Urinary bladder (tissue), 4 donors: ENCODE results near the gene HELLS. TPM values are rescaled to one million over a fixed set of nuclear protein-coding genes. Genes with fewer than 3 reads are reported as not detected.
"Not testable (repeated sequence)": the region's sequence is repeated elsewhere in the genome, so short reads cannot be mapped to it uniquely, and the experiment has no call there.

Experiments
- DNase-seq: peaks from one replicate; pipeline ENCODE4 v3.0.0-alpha.2; 2015; ENCODE audit errors: extremely low spot score
- H3K27ac ChIP-seq: one replicate; pipeline ENCODE4 v1.5.1; 2013; ENCODE audit warnings: low read depth, mild to moderate bottlenecking, moderate library complexity
- H3K36me3 ChIP-seq: one replicate; pipeline ENCODE4 v1.6.1; 2013; ENCODE audit warnings: mild to moderate bottlenecking, moderate library complexity; ENCODE audit not compliant: insufficient read depth
- H3K4me1 ChIP-seq: one replicate; pipeline ENCODE4 v1.6.1; 2013; ENCODE audit warnings: mild to moderate bottlenecking, moderate library complexity; ENCODE audit not compliant: insufficient read depth
- H3K4me3 ChIP-seq: one replicate; pipeline ENCODE4 v1.5.1; 2013; ENCODE audit warnings: low read depth, low read length
- WGBS: extraction: QIAGEN DNeasy Blood & Tissue Kit; methylation state at CpG from one replicate; pipeline ENCODE4 v1.1.7; 2013; 5-methylcytosine and 5-hydroxymethylcytosine counted together
- polyA plus RNA-seq: library from polyadenylated mRNA; stranded (reverse); fragments of 200-250 nt; gene quantifications from one replicate; pipeline ENCODE4 v1.2.3, GENCODE V29; 2013
- total RNA-seq: library from RNA; depleted of rRNA; stranded (reverse); fragments of >200 nt; gene quantifications from one replicate; pipeline ENCODE4 v1.2.3, GENCODE V29; 2014
- donor health status: healthy with polysubstance abuse.
- donor health status: healthy.

HELLS gene
- total and polyA plus RNA-seq, 2 donors = 1.7 to 99.1 TPM

DNA sequence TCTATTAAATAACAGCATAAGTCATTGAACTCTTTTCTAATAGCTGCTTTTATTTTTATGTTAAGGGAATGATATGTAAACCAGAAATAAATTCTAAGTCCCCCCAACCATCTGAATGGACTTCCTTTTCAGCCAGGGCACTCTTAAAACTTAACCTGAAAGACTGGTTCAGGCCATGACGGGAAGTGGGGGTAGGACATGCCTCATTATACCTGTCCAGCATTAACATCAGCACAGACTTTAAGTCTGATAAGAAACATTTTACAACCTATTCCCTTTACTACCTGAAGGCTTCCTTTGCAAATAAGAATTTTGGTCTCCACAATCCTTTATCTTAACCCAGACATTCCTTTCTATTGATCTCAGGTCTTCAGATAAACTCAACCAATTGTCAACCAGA, 81.9 kb downstream of the HELLS start:
- H3K36me3 ChIP-seq = no peaks in the 10 kb centered on the region
- 70% methylated on average over 1 of the region's 1 CpG for WGBS
- no peak for DNase-seq
- H3K27ac ChIP-seq = no peak overlapping the region
- H3K4me3 ChIP-seq = no peak overlapping the region
- no peaks in the 10 kb centered on the region for H3K4me1 ChIP-seq

- WGBS = 25% methylated on average over 4 of the region's 4 CpGs
- Histone ChIP-seq H3K36me3 (no peaks in the 10 kb centered on the region), H3K27ac (no peak overlapping the region), H3K4me1 (no peaks in the 10 kb centered on the region), H3K4me3 (no peak overlapping the region)
- DNase-seq = no peak
These were observed 84.6 kb downstream of the HELLS start for GRCh38 chr10:94630017-94630688.

- Histone ChIP-seq H3K27ac (no peak overlapping the region), H3K4me1 (no peaks in the 10 kb centered on the region), H3K4me3 (no peak overlapping the region), H3K36me3 (no peaks in the 10 kb centered on the region)
- no peak for DNase-seq
- 82% methylated on average over 3 of the region's 3 CpGs for WGBS
These were observed 85.7 kb downstream of the HELLS start for GRCh38 chr10:94631077-94631875.

DNA sequence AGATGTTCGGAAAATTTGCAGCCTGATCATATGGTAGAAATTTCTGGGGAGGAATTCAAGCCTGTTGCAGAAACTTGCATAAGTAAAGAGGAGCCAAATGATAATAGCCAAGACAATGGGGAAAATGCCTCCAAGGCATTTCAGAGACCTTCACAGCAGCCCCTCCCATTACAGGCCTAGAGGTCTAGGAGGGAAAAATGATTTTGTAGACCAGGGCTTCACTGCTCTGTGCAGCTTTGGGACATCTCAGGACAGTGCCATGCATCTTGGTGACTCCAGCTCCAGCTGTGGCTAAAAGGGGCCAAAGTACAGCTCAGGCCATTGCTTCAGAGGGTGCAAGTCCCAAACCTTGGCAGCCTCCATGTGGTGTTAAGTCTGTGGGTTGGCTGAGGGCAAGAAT, 87.4 kb downstream of the HELLS start:
- WGBS = 88% methylated on average over 1 of the region's 1 CpG
- no peak overlapping the region for H3K27ac ChIP-seq
- H3K36me3 ChIP-seq = no peaks in the 10 kb centered on the region
- no peak overlapping the region for H3K4me3 ChIP-seq
- DNase-seq = no peak
- no peaks in the 10 kb centered on the region for H3K4me1 ChIP-seq

- not testable (repeated sequence) for H3K4me3 ChIP-seq, H3K36me3 ChIP-seq, DNase-seq, H3K27ac ChIP-seq, H3K4me1 ChIP-seq
- 95% methylated on average over 4 of the region's 4 CpGs for WGBS
These were observed 92.5 kb downstream of the HELLS start for GRCh38 chr10:94638097-94638496.

DNA sequence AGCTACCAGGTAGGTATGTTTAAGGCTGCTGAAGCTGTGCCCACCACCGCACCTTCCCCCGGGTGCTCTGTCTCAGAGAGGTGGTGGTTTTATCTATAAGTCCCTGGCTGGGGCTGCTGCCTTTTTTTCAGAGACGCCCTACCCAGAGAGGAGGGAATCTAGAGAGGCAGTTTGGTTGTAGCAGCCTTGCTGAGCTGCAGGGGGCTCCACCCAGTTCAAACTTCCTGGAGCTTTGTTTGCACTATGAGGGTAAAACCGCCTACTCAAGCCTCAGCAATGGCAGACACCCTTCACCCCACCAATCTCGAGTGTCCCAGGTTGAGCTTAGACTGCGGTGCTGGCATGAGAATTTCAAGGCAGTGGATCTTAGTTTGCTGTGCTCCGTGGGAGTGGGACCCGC, 94.3 kb downstream of the HELLS start:
- H3K4me3 ChIP-seq = no peak overlapping the region
- whole genome bisulfite sequencing = 90% methylated on average over 8 of the region's 8 CpGs
- no peak overlapping the region for H3K27ac ChIP-seq
- DNase-seq = no peak
- H3K36me3 ChIP-seq = no peaks in the 10 kb centered on the region
- no peaks in the 10 kb centered on the region for H3K4me1 ChIP-seq

DNA sequence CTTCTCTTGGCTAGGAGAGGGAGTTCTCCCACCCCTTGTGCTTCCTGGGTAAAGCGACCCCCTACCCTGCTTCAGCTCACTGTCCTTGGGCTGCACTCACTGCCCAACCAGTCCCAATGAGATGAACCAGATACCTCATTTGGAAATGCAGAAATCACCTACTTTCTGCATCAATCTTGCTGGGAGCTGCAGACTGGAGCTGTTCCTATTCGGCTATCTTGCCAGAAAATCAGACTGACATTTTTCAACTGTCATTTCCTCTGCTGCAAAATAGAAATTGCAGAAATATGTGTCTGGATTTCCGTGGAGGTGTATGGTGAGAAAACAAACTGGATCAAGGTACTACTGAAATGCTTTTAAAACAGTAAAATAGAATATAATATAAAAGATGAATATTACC, 95.0 kb downstream of the HELLS start:
- H3K4me3 ChIP-seq = no peak overlapping the region
- WGBS = 60% methylated on average over 3 of the region's 3 CpGs
- no peak for DNase-seq
- no peaks in the 10 kb centered on the region for H3K4me1 ChIP-seq
- H3K27ac ChIP-seq = no peak overlapping the region
- no peaks in the 10 kb centered on the region for H3K36me3 ChIP-seq

DNA sequence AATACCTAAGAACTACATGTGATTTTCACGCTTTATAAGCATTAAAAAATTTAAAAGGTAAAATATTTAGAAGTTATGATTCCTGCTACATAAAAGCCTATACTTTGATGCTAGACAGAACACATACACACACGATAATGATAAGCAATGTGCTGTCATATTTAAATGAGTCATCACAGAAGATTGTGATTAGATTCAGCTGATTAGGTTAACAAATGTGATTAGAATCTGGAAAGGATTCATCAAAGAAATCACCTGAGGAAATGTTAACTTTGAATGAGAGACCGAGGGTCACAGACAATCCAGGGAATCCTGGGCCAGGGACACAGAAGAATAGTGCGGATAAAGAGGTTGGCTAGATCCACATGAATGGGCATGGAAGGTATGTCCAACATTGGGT, 95.9 kb downstream of the HELLS start:
- H3K4me1 ChIP-seq = no peaks in the 10 kb centered on the region
- no peaks in the 10 kb centered on the region for H3K36me3 ChIP-seq
- H3K27ac ChIP-seq = no peak overlapping the region
- no peak overlapping the region for H3K4me3 ChIP-seq
- DNase-seq = no peak
- 69% methylated on average over 4 of the region's 4 CpGs for WGBS

DNA sequence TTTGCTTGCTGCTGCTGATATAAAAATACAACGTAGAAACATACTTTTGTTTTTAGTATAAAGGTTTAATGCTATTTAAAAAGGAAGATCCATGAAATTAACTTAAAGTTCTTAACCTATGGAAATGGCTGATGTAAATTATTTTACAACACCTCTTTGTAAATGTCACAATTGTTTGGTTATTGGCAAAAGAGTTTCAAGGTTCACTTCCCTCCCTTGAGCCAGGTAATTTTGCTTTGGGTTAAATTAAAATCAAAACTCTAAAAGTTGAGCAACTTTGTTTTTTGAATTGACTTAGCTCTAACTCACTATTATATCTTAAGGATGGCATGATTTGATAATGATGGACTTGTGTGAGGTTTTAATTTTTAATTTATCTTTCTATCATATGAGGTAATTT, 98.8 kb downstream of the HELLS start:
- 79% methylated on average over 1 of the region's 1 CpG for WGBS
- no peak for DNase-seq

GRCh38 chr10:94645285-94645684, 99.7 kb downstream of the HELLS start:
- Histone ChIP-seq H3K27ac (no peak overlapping the region), H3K4me1 (no peaks in the 10 kb centered on the region), H3K36me3 (no peaks in the 10 kb centered on the region), H3K4me3 (no peak overlapping the region)
- WGBS = 29% methylated on average over 2 of the region's 2 CpGs
- no peak for DNase-seq

More for the DNA sequence above, 98.8 kb downstream of the HELLS start:
- Histone ChIP-seq H3K4me3 (no peak overlapping the region), H3K27ac (no peak overlapping the region), H3K36me3 (no peaks in the 10 kb centered on the region), H3K4me1 (no peaks in the 10 kb centered on the region)

Other genes with a start within 250 kb of the HELLS start
- 43.2 TPM for gene NOC3L, start 182.8 kb upstream of the HELLS start, total RNA-seq
- gene NOC3L, start 182.8 kb upstream of the HELLS start, polyA plus RNA-seq = 7.5 TPM
- gene TBC1D12, start 143.2 kb upstream of the HELLS start, total RNA-seq = 52.9 TPM
- 8.6 TPM for gene TBC1D12, start 143.2 kb upstream of the HELLS start, polyA plus RNA-seq
- gene CYP2C18, start 137.9 kb downstream of the HELLS start, total RNA-seq = not detected
- 0.04 TPM for gene CYP2C18, start 137.9 kb downstream of the HELLS start, polyA plus RNA-seq
- not detected for gene CYP2C19, start 216.9 kb downstream of the HELLS start, total RNA-seq
- 0.06 TPM for gene CYP2C19, start 216.9 kb downstream of the HELLS start, polyA plus RNA-seq